K562 (cell line): ENCODE data around the gene GUF1. TPM values are rescaled to one million over a fixed set of nuclear protein-coding genes. Genes with fewer than 3 reads are reported as not detected.

ENCODE experiments used
- ARID4B ChIP-seq: sonication (generic); formaldehyde crosslinking; IDR thresholded peaks from 2 replicates; pipeline ENCODE4 v1.8.0; 2022; ENCODE audit warnings: mild to moderate bottlenecking, missing genetic modification reagents
- DEAF1 ChIP-seq: fragments of 450-650 bp; formaldehyde crosslinking; IDR thresholded peaks from 2 replicates; pipeline ENCODE4 v1.4.0; 2020; ENCODE audit warnings: mild to moderate bottlenecking, moderate library complexity
- HNRNPK ChIP-seq: fragments of 200-400 bp; formaldehyde crosslinking; IDR thresholded peaks from one replicate; pipeline ENCODE4 v1.6.1; 2018; ENCODE audit warnings: mild to moderate bottlenecking, low read depth, low read length; ENCODE audit not compliant: poor library complexity, severe bottlenecking
- POLR2B ChIP-seq: fragments of 450-650 bp; IDR thresholded peaks from 2 replicates; pipeline ENCODE4 v1.6.1; 2018; ENCODE audit warnings: low read depth; ENCODE audit not compliant: partially characterized antibody
- PURB ChIP-seq: sonication (generic); formaldehyde crosslinking; IDR thresholded peaks from 2 replicates; pipeline ENCODE4 v1.9.0; 2021; ENCODE audit warnings: low read depth, mild to moderate bottlenecking, missing genetic modification reagents
- SOX6 ChIP-seq: fragments of 450-650 bp; IDR thresholded peaks from 2 replicates; pipeline ENCODE4 v1.6.1; 2014; ENCODE audit warnings: mild to moderate bottlenecking
- SREBF1 ChIP-seq: fragments of 150-350 bp; IDR thresholded peaks from 2 replicates; pipeline ENCODE4 v1.6.1; 2014; ENCODE audit warnings: antibody characterized with exemption, low read depth, low read length, borderline replicate concordance
- TFE3 ChIP-seq: fragments of 450-650 bp; formaldehyde crosslinking; IDR thresholded peaks from 2 replicates; pipeline ENCODE4 v1.4.0; 2020; ENCODE audit warnings: mild to moderate bottlenecking, mixed read lengths
- THAP7 ChIP-seq: fragments of 250-450 bp; sonication (Bioruptor Pico); IDR thresholded peaks from 2 replicates; pipeline ENCODE4 v1.5.0; 2021
- ZC3H11A ChIP-seq: IDR thresholded peaks from 2 replicates; pipeline ENCODE4 v1.6.1; 2012; ENCODE audit warnings: low read depth, low read length, improper control_type of control experiment
- polyA plus RNA-seq, 8 experiments: library from polyadenylated mRNA; depleted of rRNA in 4 of 8; stranded (reverse) in 5 of 8; unstranded in 3 of 8; fragments of >200 nt; fragmentation: Nextera tagmentation in 2 of 8; fragmentation: Illumina TruSeq in 1 of 8; extraction: Ambion mirVana in 2 of 8; extraction: Trizol in 1 of 8; gene quantifications; 2 replicates each; pipeline versions ENCODE4 v1.2.1 to v1.2.3, GENCODE V29; 2011 to 2014; ENCODE audit warnings: inconsistent platforms in 1 of 8, missing spikeins in 1 of 8
- total RNA-seq, 7 experiments: library from RNA; depleted of rRNA in 6 of 7; stranded (reverse); fragments of >200 nt in 6 of 7; fragmentation: Illumina TruSeq in 2 of 7; extraction: Trizol in 2 of 7; gene quantifications; 2 replicates each; pipeline versions ENCODE4 v1.2.1 to v1.2.3, GENCODE V29; 2011 to 2021; ENCODE audit warnings: low replicate concordance in 1 of 7
- TF ChIP-seq, protein P1 (sequence below): fragments of 450-650 bp; IDR thresholded peaks from 2 replicates; pipeline ENCODE4 v1.6.1; 2016; ENCODE audit warnings: borderline replicate concordance
- TF ChIP-seq, protein P2 (sequence below): sonication (generic); formaldehyde crosslinking; IDR thresholded peaks from 2 replicates; pipeline ENCODE4 v1.4.0; 2020; ENCODE audit warnings: mild to moderate bottlenecking, missing genetic modification reagents

GUF1 gene
- total and polyA plus RNA-seq, 9 of the 15 experiments (the other 6 are each of a cell fraction or from before 2014, with no cell fraction given): 8.1 to 47.5 (median 25.0) TPM

DNA sequence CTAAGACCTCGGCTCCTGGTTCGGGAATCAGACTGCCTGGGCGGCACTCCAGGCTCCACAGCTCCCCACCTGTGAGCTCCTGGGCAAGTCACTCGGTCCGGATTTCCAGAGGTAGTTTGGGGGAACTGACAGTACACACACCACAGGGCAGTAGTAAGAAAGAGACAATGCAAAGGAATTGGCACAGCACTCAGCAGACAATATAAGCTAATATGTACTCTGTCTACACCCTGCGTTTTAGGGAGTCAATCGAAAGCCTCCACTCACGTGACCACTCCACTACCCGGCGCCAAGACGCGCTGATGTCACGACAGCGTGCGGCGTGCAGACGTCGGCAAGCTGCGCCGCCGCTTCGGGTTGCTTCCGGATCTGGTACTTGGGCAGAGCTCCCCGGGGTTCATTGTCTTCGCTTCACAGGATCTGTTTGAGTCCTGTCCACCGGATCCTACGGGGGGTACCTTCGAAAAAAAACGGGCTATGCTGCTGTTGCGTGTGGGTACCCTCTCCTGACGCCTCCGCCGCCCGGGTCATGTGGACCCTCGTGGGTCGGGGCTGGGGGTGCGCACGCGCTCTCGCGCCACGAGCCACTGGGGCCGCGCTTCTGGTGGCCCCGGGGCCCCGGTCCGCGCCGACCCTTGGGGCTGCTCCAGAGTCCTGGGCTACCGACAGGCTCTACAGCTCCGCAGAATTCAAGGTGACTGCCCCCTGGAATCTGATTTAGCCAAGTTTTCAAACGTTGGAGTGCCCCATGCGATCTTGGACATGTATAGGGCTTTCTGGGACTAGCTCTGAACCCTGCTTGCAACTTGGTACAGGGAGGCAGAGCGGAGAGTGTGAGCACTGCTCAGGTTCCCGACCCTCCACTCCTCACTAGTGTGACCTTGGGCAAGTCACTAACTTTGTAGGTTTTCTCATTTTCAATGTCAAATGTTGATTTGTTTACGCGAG lies at the start of gene GUF1 (continued):
- TF ChIP-seq TFE3 (CRISPR knock-in tag): peak; percentile 98
- TF ChIP-seq ARID4B (CRISPR knock-in tag): peak; percentile 49
- TF ChIP-seq PURB: no peak
- TF ChIP-seq, protein P1, sequence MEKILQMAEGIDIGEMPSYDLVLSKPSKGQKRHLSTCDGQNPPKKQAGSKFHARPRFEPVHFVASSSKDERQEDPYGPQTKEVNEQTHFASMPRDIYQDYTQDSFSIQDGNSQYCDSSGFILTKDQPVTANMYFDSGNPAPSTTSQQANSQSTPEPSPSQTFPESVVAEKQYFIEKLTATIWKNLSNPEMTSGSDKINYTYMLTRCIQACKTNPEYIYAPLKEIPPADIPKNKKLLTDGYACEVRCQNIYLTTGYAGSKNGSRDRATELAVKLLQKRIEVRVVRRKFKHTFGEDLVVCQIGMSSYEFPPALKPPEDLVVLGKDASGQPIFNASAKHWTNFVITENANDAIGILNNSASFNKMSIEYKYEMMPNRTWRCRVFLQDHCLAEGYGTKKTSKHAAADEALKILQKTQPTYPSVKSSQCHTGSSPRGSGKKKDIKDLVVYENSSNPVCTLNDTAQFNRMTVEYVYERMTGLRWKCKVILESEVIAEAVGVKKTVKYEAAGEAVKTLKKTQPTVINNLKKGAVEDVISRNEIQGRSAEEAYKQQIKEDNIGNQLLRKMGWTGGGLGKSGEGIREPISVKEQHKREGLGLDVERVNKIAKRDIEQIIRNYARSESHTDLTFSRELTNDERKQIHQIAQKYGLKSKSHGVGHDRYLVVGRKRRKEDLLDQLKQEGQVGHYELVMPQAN: peak; percentile 95
- TF ChIP-seq SREBF1: no peak
- TF ChIP-seq, protein P2, sequence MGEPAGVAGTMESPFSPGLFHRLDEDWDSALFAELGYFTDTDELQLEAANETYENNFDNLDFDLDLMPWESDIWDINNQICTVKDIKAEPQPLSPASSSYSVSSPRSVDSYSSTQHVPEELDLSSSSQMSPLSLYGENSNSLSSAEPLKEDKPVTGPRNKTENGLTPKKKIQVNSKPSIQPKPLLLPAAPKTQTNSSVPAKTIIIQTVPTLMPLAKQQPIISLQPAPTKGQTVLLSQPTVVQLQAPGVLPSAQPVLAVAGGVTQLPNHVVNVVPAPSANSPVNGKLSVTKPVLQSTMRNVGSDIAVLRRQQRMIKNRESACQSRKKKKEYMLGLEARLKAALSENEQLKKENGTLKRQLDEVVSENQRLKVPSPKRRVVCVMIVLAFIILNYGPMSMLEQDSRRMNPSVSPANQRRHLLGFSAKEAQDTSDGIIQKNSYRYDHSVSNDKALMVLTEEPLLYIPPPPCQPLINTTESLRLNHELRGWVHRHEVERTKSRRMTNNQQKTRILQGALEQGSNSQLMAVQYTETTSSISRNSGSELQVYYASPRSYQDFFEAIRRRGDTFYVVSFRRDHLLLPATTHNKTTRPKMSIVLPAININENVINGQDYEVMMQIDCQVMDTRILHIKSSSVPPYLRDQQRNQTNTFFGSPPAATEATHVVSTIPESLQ (CRISPR knock-in tag): 0 out of 2 replicates have a peak, but pooled peaks have one; percentile 42
- TF ChIP-seq HNRNPK: no peak
- no peak for TF ChIP-seq ZC3H11A
- 0 out of 2 replicates have a peak, but pooled peaks have one; percentile 7 for TF ChIP-seq SOX6
- no peak for TF ChIP-seq DEAF1
- TF ChIP-seq POLR2B: peak; percentile 81
- no peak for TF ChIP-seq THAP7 (CRISPR knock-in tag)
